ENCODE results near the gene MIER1.
A peak's percentile ranks its signal among the peaks of the same experiment; 100 is the strongest.

MIER1 gene

DNA sequence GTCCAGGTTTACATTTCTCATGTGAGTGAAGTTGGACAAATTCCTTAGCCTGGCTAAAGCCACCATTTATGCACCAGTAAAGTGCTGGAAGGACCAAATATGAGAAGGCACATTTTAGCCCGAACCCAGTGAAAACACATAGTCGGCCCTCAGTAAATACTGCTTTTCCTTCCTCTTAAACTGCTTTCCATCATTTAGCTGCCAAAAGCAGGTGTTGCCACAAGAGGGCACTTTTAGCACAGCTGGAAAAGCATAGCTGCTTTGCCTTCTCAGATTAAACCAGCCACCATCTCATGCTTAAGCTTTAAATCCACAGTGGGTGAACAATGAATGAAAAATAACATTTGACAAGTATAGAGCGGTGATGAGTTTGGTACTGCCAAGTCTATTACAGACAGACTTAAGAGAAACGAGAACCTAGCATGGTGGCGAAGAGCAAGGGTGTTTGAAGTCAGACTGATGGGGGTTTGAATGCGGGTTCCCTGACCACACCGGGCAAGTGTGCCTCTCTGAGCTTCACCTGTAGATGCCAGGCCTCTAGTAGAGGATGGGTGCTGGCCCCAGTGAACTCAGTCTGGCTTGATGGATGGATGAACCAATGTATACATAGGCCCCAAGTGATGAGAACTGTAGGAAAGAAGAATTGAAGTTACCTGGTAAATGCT lies 71.4 kb downstream of the MIER1 start:
- DNase-seq (ENCODE audit: low read depth in 1 of 2, low spot score in 1 of 2), result peak; percentile 8 to 17

DNA sequence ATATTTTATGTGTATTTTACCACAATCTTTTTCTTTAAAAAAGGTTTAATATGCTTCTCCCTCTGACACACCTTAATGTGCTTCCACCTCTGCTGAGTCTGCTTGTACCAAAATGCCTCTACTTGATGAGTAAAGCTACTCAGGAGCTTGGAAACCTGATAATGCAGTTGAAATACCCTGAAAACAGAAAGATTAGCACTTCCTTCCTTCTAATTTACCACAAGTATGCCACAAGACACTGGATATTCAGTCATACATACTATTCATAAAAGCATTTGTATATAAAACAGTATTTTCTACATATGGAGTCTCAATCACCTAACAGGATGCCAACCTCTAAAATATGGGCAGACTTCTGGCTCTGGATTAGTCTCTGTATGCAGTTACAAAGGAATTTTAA lies 74.2 kb downstream of the MIER1 start:
- no peak for DNase-seq (ENCODE audit: low read depth in 1 of 2, low spot score in 1 of 2)

DNA sequence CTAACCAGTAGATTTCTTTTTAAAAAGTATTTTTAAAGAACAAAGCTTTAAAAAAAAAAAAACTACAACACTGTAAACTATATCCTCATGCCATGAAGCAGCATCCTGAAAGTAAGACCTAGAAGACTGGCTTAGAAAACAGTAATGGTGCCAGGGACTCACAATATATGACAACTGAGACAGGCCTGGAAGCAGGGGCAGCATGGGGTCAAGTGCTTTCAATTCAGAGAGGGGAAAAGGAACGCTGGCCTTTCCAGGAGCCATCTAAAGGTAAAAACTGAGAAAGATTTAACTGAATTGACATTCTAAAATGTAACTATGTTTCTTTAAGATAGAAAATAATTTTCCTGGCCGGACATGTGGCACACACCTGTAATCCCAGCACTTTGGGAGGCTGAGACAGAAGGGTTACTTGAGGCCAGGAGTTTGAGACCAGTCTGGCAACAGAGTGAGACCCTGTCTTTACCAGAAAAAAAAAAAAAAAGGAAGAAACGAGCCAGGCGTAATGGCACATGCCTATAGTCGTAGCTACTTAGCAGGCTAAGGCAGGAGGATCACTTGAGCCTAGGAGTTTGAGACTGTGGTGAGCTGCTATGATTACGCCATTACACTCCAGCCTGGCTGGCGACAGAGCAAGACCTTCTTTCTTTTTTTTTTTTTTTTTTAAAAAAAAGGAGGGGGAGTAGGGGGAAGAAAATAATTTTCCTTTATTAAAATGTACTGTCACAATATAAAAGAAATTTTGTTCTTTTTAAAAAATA lies 75.0 kb downstream of the MIER1 start:
- DNase-seq (ENCODE audit: low read depth in 1 of 2, low spot score in 1 of 2), result no peak

DNA sequence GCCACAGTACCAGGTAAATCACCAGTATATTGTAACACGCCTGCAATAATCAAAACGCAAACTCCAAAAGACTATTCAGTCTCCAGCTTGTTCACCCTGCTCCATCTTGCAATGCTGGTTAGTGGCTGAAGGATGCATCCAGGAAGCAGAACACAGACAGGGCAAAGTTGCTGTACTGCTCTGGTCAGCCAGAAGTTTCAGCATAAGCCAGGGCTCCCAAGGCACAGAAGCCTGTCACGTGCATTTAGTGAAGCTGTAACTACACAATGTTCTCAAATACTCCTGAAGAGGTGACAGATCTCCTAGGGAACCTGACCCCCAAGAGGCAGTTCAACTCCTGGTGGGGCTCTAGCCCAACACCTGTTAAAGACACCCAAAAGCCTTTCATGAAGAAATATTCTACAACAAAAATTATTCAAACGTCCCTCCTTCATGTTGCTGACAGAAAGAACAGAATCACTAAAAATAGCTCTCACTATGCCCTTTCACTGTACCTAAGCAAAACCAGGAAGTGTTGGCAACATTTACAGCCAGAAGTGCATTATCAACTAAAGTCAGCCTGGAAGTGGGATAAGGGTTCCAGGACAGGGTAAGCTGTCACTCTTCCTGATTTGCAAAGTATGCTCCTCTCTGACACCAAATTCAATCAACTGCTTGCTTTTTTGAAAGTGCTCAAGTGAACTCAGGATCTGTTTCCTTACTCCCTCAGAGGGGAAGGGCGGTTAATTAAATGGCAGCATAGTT lies 77.1 kb downstream of the MIER1 start:
- DNase-seq (ENCODE audit: low read depth in 1 of 2, low spot score in 1 of 2), result no peak

DNA sequence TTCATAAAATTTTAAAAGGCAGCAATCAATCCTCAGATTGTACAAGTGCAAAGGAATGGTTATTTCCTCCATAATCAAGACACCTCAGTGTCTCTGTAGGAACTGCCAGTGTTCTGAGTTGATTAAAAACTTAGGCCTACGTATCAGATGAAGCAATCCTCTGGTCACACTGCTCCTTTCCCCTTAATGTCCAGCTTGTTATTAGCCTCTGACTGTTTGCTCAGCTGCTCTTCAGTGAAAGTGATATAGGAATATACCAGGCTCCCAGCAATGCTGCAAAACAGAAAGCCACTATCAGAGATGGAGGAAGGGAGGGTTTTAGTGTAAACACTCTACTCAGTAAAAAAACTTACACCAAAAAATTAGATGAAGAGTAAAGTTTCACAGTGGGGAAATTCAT lies 79.4 kb downstream of the MIER1 start:
- no peak for DNase-seq (ENCODE audit: low read depth in 1 of 2, low spot score in 1 of 2)

DNA sequence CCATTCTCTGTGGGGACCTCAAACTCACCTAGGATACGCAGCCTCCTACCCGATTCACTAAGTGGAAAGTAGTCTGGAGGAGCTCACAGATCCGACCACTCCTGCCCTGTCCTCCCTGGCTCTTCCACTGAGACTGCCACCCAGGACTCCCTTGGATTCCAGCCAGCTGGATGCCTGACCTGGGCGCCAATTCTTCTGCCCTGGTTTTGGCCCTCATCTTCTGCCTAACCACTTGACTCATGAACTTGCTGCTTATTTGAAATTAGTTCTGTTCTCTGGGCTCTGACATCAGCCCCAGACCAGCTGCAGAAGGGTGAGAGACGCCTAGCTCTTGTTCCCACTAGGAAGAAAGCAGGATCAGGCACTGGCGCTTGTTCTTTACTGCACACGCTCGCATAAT lies 80.3 kb downstream of the MIER1 start:
- no peak for DNase-seq (ENCODE audit: low read depth in 1 of 2, low spot score in 1 of 2)

DNA sequence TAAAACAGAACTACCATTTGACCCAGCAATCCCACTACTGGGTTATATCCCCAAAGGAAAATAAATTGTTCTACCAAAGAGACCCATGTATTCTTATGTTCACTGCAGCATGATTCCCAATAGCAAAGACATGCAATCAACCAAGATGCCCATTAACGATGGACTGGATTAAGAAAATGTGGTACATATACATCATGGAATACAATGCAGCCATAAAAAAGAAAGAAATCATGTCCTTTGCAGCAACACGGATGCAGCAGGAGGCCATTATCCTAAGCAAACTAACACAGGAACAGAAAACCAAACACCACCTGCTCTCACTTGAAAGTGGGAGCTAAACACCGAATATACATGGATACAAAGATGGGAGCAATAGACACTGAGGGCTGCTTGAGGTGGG lies 85.0 kb downstream of the MIER1 start:
- DNase-seq (ENCODE audit: low read depth in 1 of 2, low spot score in 1 of 2), result no peak

DNA sequence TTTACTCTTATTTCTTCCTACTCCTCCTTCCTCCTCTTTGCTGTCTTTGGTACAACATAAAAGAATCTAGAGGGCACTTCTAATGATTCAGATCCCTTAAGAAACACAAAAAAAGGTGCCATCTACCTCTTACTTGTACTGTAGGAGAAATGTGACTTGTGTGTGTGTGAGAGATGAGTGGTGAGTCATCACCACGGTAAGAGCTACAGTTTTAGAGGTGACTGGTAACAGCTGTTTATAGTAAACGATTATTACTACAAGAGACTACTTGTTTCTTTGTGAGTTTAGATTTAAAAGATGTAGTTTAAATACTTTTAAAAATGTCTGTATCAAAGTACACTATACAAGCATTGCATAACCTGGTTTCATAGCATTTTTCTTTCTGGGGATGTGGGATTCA lies 88.8 kb downstream of the MIER1 start:
- DNase-seq (ENCODE audit: low read depth in 1 of 2, low spot score in 1 of 2), result no peak

DNA sequence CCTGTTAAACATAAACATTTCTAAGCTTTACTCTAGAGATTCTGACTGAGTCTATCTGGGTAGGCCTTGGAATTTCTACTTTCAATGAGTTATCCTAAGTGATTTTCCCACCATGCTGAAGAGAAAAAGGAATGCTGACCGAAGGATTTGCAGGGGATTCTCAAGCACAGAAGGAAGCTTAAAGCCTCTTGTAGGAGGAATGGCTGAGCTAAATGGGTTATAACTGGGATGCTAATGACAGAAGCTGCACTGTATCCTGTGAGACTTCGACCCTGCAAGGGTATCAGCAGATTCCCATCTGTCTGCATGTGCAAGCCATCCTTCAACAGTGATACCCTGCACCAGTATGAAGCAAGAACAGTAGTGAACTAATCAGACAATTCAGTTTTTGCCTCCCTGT lies 93.8 kb downstream of the MIER1 start:
- no peak for DNase-seq (ENCODE audit: low read depth in 1 of 2, low spot score in 1 of 2)

DNA sequence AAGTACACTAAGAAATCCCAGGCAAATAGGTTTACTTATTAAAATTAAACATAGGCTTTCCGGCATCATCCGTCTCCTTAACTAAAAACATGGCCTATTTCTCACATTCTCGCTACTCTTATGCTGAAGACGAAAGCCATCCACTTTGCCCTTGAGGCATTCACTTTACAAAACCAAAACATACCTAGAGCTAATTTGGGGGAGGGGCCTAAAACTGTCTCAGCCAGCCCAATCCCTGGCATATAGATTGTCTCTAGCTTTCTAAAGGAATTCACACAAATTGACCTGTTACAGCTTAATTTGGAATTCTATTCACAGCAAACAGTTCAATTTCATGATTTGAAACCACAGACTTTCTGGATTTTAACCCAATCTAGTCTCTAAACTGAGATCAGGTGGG lies 94.3 kb downstream of the MIER1 start:
- DNase-seq (ENCODE audit: low read depth in 1 of 2, low spot score in 1 of 2), result no peak

DNA sequence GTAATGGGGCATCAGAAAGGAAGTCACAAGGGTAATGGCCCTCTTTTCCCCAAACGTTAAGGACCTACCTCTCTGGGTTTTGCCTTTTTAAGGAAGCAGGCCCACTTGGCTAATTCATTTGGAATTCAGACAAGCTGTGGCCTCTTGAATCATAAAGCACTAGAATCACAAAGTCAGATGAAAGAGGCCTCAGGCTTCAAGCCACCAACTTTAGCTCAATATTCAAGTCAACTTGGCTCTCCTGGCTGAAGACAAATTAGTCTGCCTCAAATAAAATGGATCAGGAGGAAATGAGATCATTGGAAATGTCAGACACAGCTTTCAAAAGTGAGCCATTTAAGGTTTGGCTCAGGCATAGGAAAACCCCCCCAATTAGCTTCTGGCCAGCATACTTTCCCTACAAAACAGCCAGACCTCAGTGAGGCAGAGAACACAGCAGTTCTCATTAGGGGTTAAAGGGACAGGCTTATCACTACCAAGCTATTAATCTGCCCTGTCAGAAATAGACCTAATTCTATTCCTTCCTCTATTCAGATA lies 94.9 kb downstream of the MIER1 start:
- DNase-seq (ENCODE audit: low read depth in 1 of 2, low spot score in 1 of 2), result no peak

DNA sequence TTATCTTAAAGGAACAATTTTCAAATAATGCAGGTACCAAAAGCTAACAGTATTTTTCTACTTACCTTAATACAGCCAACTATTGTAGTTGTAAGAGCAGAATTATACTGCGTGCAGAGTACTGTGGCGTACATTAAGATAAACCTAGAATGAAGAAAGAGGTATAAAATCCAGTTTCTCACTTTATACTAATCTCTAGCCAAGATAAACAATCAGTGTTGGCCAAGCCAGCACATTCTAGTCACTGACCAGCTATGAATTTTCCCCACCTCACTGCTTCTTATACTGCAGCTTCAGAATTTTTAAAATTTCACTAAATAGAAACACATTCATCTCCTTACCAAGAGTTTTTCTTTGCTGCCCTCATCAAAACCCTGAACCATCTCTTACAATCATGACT lies 95.5 kb downstream of the MIER1 start:
- DNase-seq (ENCODE audit: low read depth in 1 of 2, low spot score in 1 of 2), result no peak

DNA sequence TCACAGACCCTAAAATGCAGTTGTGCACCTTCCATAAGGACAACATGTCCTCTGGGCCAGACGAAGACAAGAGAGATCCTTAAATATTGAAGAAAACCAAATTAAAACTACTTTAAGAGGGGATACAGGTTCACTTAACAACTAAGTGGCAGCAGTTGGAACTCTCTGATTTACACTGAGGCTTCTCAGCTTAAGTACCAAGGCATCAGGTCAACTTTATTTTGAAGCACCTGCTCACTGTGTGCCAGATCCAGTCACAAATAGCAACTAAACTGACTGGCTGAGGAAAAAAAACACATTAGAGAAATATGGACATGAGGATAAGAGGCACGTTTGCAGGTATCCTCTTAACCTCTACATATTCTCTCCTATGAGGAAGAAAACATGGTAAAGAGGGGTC lies 96.0 kb downstream of the MIER1 start:
- no peak for DNase-seq (ENCODE audit: low read depth in 1 of 2, low spot score in 1 of 2)

DNA sequence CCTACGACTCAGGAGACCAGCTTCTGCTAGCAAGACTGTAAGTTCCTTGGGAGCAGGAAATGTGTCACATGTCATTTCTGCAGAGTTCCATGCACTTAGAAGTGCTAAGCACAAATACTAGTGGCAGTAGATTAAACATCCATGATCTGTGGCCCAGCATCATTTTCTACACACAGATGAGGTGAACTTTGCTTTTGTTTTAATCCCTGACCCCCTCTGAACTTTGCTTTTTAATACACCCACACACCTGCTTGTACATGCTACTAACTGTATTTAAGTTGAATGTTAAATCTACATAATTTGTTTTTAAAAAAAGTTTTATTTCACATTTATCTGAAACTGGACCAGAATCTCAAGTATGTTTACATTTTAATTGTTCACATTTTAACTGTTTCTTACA lies 104.7 kb downstream of the MIER1 start:
- DNase-seq (ENCODE audit: low read depth in 1 of 2, low spot score in 1 of 2), result no peak

DNA sequence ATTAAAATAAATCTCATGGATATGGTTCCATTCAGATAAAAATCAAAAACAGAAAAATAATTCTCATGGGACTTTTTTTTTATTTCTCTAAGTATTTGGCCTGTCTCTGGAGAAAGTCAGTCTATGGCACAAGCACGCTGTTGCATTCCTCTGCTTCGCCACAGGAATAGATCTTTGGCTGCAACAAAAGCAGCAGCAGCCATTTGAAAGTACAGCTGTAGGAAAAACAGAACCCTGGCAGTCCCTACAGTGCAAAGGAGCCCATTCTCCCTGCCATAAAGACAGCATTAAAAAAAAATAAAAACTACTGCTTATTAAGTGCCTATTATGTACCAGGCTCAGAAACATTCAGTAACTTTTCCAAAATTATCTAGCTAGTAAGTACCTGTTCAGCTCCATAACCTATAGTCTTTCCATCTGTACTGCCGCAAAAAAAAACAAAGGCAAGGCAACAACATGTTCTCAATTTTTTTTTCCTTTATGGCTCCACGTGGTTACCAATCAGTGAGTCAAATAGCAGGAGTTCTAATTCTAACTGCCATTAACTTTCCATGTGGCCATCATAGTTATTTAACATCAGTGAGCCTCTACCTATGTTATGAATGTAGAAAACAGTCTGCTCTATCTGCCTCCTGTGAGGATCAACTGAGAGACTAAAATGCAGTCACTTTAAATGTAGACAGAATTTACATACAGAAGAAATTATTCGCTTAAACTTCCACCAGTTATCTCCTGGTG lies 106.5 kb downstream of the MIER1 start:
- no peak for DNase-seq (ENCODE audit: low read depth in 1 of 2, low spot score in 1 of 2)

DNA sequence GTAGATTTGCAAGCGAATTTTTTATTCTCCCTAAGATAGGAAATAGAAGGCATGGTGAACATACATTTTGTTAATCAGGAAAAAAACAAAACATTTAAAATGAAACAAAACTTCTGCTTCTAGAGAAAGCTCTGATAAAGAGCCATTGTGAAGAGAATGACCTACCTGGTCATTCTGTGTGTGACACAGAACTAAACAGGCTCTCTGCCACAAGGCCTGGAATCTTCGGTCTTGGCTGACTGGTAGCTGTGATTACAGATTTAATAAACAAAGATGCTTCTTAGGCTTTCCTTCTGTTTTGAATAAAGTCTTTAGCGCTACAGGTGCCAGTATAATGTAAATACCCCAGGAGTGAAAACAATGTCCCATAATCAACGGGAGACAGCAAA lies 107.1 kb downstream of the MIER1 start:
- no peak for DNase-seq (ENCODE audit: low read depth in 1 of 2, low spot score in 1 of 2)

All from stimulated activated CD4-positive, alpha-beta T cell treated with anti-CD3 and anti-CD28 coated beads, Interleukin-15, amount 100 ng/mL, for 1 hour (primary cell).